Measurements from ENCODE around the gene LRRC46. TPM values are rescaled to one million over a fixed set of nuclear protein-coding genes. Genes with fewer than 3 reads are reported as not detected.

LRRC46 gene
- total RNA-seq, 4 donors from 2014 or later, result 0.44 to 3.2 (median 2.0) TPM; not detected in 1

GRCh38 chr17:47866941-47867340 lies 35.5 kb downstream of the LRRC46 start:
- intact Hi-C loops (cut with DNase I), result no loop called here
- no peaks in the 10 kb centered on the region for H3K9me3 ChIP-seq
- H3K27ac ChIP-seq, result no peak overlapping the region
- TF ChIP-seq POLR2A (IDR thresholded peaks at IDR 0.05), result no peak
- no peak for TF ChIP-seq CTCF (IDR thresholded peaks at IDR 0.05)
- no peaks in the 10 kb centered on the region for H3K27me3 ChIP-seq
- 57 to 68% methylated on average over 20 of the region's 20 CpGs for WGBS, 2 donors
- no peak overlapping the region for H3K4me3 ChIP-seq (replicated peaks in 1 of 3)
- no peaks in the 10 kb centered on the region for H3K4me1 ChIP-seq
- no peaks in the 10 kb centered on the region for H3K36me3 ChIP-seq
- DNase-seq, result no peak

- Histone ChIP-seq H3K27ac (no peak overlapping the region), H3K36me3 (no peaks in the 10 kb centered on the region), H3K9me3 (no peaks in the 10 kb centered on the region), H3K4me1 (no peaks in the 10 kb centered on the region), H3K4me3 (replicated peaks in 1 of 3) (no peak overlapping the region), H3K27me3 (no peaks in the 10 kb centered on the region)
- DNase-seq, result no peak
- intact Hi-C loops (cut with DNase I), result no loop called here
- 77 to 79% methylated on average over 11 of the region's 11 CpGs for WGBS, 2 donors
- TF ChIP-seq POLR2A (IDR thresholded peaks at IDR 0.05) (no peak), CTCF (IDR thresholded peaks at IDR 0.05) (no peak)
Measured at GRCh38 chr17:47867813-47868533, 36.5 kb downstream of the LRRC46 start.

- no peak for DNase-seq
- TF ChIP-seq CTCF (IDR thresholded peaks at IDR 0.05), result no peak
- no peak for TF ChIP-seq POLR2A (IDR thresholded peaks at IDR 0.05)
- H3K9me3 ChIP-seq, result no peaks in the 10 kb centered on the region
- whole genome bisulfite sequencing, 2 donors, result 46 to 67% methylated on average over 2 of the region's 2 CpGs
- intact Hi-C loops (cut with DNase I), result no loop called here
- no peaks in the 10 kb centered on the region for H3K27me3 ChIP-seq
- H3K4me3 ChIP-seq (replicated peaks in 1 of 3), result no peak overlapping the region
- no peak overlapping the region for H3K27ac ChIP-seq
- H3K4me1 ChIP-seq, result no peaks in the 10 kb centered on the region
- no peaks in the 10 kb centered on the region for H3K36me3 ChIP-seq
Measured at GRCh38 chr17:47869114-47869513, 37.6 kb downstream of the LRRC46 start.

GRCh38 chr17:47870056-47870455 lies 38.6 kb downstream of the LRRC46 start:
- intact Hi-C loops (cut with DNase I), result no loop called here
- H3K27ac ChIP-seq, result no peak overlapping the region
- WGBS, 2 donors, result 41 to 45% methylated on average over 1 of the region's 1 CpG
- no peaks in the 10 kb centered on the region for H3K4me1 ChIP-seq
- H3K9me3 ChIP-seq, result no peaks in the 10 kb centered on the region
- no peak for DNase-seq
- no peak overlapping the region for H3K4me3 ChIP-seq (replicated peaks in 1 of 3)
- TF ChIP-seq CTCF (IDR thresholded peaks at IDR 0.05) (no peak), POLR2A (IDR thresholded peaks at IDR 0.05) (no peak)
- H3K36me3 ChIP-seq, result no peaks in the 10 kb centered on the region
- H3K27me3 ChIP-seq, result no peaks in the 10 kb centered on the region

GRCh38 chr17:47871048-47871447 lies 39.6 kb downstream of the LRRC46 start:
- intact Hi-C loops (cut with DNase I), result no loop called here
- Histone ChIP-seq H3K4me1 (no peaks in the 10 kb centered on the region), H3K36me3 (no peaks in the 10 kb centered on the region), H3K4me3 (replicated peaks in 1 of 3) (no peak overlapping the region), H3K27me3 (no peaks in the 10 kb centered on the region), H3K9me3 (no peaks in the 10 kb centered on the region), H3K27ac (no peak overlapping the region)
- no peak for TF ChIP-seq CTCF (IDR thresholded peaks at IDR 0.05)
- TF ChIP-seq POLR2A (IDR thresholded peaks at IDR 0.05), result no peak
- DNase-seq, result no peak

Measured in thyroid gland (tissue), 4 donors.